H9 (cell line): ENCODE measurements around the gene IGF2BP3. TPM values are rescaled to one million over a fixed set of nuclear protein-coding genes. Genes with fewer than 3 reads are reported as not detected.

Source experiments
- DNase-seq: peaks from one replicate; pipeline ENCODE4 v3.0.0-alpha.2; 2017
- H2AFZ ChIP-seq: one replicate; pipeline ENCODE4 v1.6.1; 2013; ENCODE audit warnings: mild to moderate bottlenecking, low read length, control low read depth, moderate library complexity
- H2AK5ac ChIP-seq: 2 replicates; pipeline ENCODE4 v1.6.1; 2013; ENCODE audit warnings: low read length, control low read depth, mixed read lengths; ENCODE audit not compliant: insufficient read length
- H2BK120ac ChIP-seq: one replicate; pipeline ENCODE4 v1.6.1; 2013; ENCODE audit warnings: low read depth, mild to moderate bottlenecking, low read length, control low read depth, inconsistent platforms; ENCODE audit not compliant: poor library complexity, severe bottlenecking
- H2BK12ac ChIP-seq: 2 replicates; pipeline ENCODE4 v1.6.1; 2013; ENCODE audit warnings: low read length, control low read depth, mixed read lengths, low read depth; ENCODE audit not compliant: insufficient read length
- H2BK15ac ChIP-seq: 2 replicates; pipeline ENCODE4 v1.6.1; 2013; ENCODE audit warnings: low read depth, low read length, control low read depth
- H2BK20ac ChIP-seq: one replicate; pipeline ENCODE4 v1.6.1; 2013; ENCODE audit warnings: low read depth, mild to moderate bottlenecking, low read length, control low read depth, inconsistent platforms; ENCODE audit not compliant: poor library complexity, severe bottlenecking
- H2BK5ac ChIP-seq: 2 replicates; pipeline ENCODE4 v1.6.1; 2013; ENCODE audit warnings: low read length, control low read depth, mixed read lengths; ENCODE audit not compliant: insufficient read length
- H3K14ac ChIP-seq: 2 replicates; pipeline ENCODE4 v1.6.1; 2013; ENCODE audit warnings: low read length, control low read depth; ENCODE audit not compliant: insufficient read depth
- H3K18ac ChIP-seq: 2 replicates; pipeline ENCODE4 v1.6.1; 2013; ENCODE audit warnings: low read depth, mild to moderate bottlenecking, mixed read lengths, low read length, control low read depth; ENCODE audit not compliant: insufficient read length
- H3K23ac ChIP-seq: 2 replicates; pipeline ENCODE4 v1.6.1; 2013; ENCODE audit warnings: low read length, control low read depth, mixed read lengths, low read depth; ENCODE audit not compliant: insufficient read length
- H3K23me2 ChIP-seq: 2 replicates; pipeline ENCODE4 v1.6.1; 2013; ENCODE audit warnings: low read depth, mild to moderate bottlenecking, mixed read lengths, low read length, control low read depth; ENCODE audit not compliant: insufficient read length, poor library complexity, severe bottlenecking
- H3K27ac ChIP-seq: 2 replicates; pipeline ENCODE4 v1.5.1; 2013; ENCODE audit warnings: low read length, control low read depth, mixed read lengths, low read depth; ENCODE audit not compliant: insufficient read length
- H3K27me3 ChIP-seq: 2 replicates; pipeline ENCODE4 v1.6.1; 2013; ENCODE audit warnings: low read length, control low read depth, inconsistent platforms; ENCODE audit not compliant: insufficient read depth
- H3K4ac ChIP-seq: 2 replicates; pipeline ENCODE4 v1.6.1; 2013; ENCODE audit warnings: low read depth, mild to moderate bottlenecking, control low read depth, inconsistent platforms, low read length, moderate library complexity
- H3K4me1 ChIP-seq: 2 replicates; pipeline ENCODE4 v1.6.1; 2013; ENCODE audit warnings: low read length, control low read depth, inconsistent platforms; ENCODE audit not compliant: insufficient read depth
- H3K4me2 ChIP-seq: 2 replicates; pipeline ENCODE4 v1.6.1; 2013; ENCODE audit warnings: low read length, control low read depth, mixed read lengths; ENCODE audit not compliant: insufficient read length, insufficient read depth
- H3K56ac ChIP-seq: 2 replicates; pipeline ENCODE4 v1.6.1; 2013; ENCODE audit warnings: low read depth, mild to moderate bottlenecking, mixed read lengths, low read length, control low read depth; ENCODE audit not compliant: insufficient read length
- H3K79me1 ChIP-seq: 2 replicates; pipeline ENCODE4 v1.6.1; 2013; ENCODE audit warnings: low read depth, mild to moderate bottlenecking, moderate library complexity, low read length, control low read depth, inconsistent platforms; ENCODE audit not compliant: insufficient read depth, poor library complexity, severe bottlenecking
- H3K79me2 ChIP-seq: 2 replicates; pipeline ENCODE4 v1.6.1; 2013; ENCODE audit warnings: low read length, control low read depth, inconsistent platforms; ENCODE audit not compliant: insufficient read depth
- H3K9ac ChIP-seq: 2 replicates; pipeline ENCODE4 v1.6.1; 2013; ENCODE audit warnings: low read length, control low read depth, mixed read lengths; ENCODE audit not compliant: insufficient read length; ENCODE audit errors: extremely low read depth
- H3K9me3 ChIP-seq: one replicate; pipeline ENCODE4 v1.6.1; 2013; ENCODE audit warnings: low read depth, low read length, inconsistent platforms; ENCODE audit not compliant: control insufficient read depth
- H3T11ph ChIP-seq: one replicate; pipeline ENCODE4 v1.6.1; 2013; ENCODE audit warnings: mild to moderate bottlenecking, low read length, control low read depth, inconsistent platforms
- H4K20me1 ChIP-seq: one replicate; pipeline ENCODE4 v1.6.1; 2013; ENCODE audit not compliant: control insufficient read depth, insufficient read length, insufficient read depth
- H4K5ac ChIP-seq: 2 replicates; pipeline ENCODE4 v1.6.1; 2013; ENCODE audit warnings: low read depth, mild to moderate bottlenecking, mixed read lengths, low read length, control low read depth; ENCODE audit not compliant: insufficient read length
- H4K8ac ChIP-seq: replicated peaks from 2 replicates; pipeline ENCODE4 v1.6.1; 2013; ENCODE audit warnings: low read length, control low read depth, mixed read lengths, low read depth; ENCODE audit not compliant: insufficient read length
- H4K91ac ChIP-seq: 2 replicates; pipeline ENCODE4 v1.6.1; 2013; ENCODE audit warnings: low read depth, mild to moderate bottlenecking, moderate library complexity, mixed read lengths, low read length, control low read depth; ENCODE audit not compliant: insufficient read length
- H3K27ac Mint-ChIP-seq, 3 experiments: 2 replicates in 2 of 3; 3 replicates in 1 of 3; pipeline ENCODE4 v1.8.0; 2020 to 2021; ENCODE audit warnings: mixed read lengths in 3 of 3, mild to moderate bottlenecking in 1 of 3, moderate library complexity in 1 of 3
- H3K27me3 Mint-ChIP-seq: 2 replicates; pipeline ENCODE4 v1.8.0; 2021; ENCODE audit warnings: low read depth, mild to moderate bottlenecking, moderate library complexity, mixed read lengths
- H3K36me3 Mint-ChIP-seq, 3 experiments: 2 replicates in 2 of 3; 3 replicates in 1 of 3; pipeline ENCODE4 v1.8.0; 2020 to 2021; ENCODE audit warnings: low read depth in 3 of 3, mixed read lengths in 3 of 3; ENCODE audit not compliant: insufficient read depth in 1 of 3
- H3K4me1 Mint-ChIP-seq, 2 experiments: 2 replicates each; pipeline ENCODE4 v1.8.0; 2020; ENCODE audit warnings: mixed read lengths in 2 of 2
- H3K4me3 Mint-ChIP-seq, 2 experiments: 2 replicates in 1 of 2; 3 replicates in 1 of 2; pipeline ENCODE4 v1.8.0; 2020 to 2021; ENCODE audit warnings: mild to moderate bottlenecking in 2 of 2, mixed read lengths in 2 of 2, moderate library complexity in 1 of 2
- H3K9me3 Mint-ChIP-seq, 2 experiments: 2 replicates in 1 of 2; 3 replicates in 1 of 2; pipeline ENCODE4 v1.8.0; 2020; ENCODE audit warnings: mild to moderate bottlenecking in 2 of 2, mixed read lengths in 2 of 2, moderate library complexity in 1 of 2
- CTCF ChIP-seq: fragments of 200-600 bp; sonication (generic); conservative IDR thresholded peaks from 3 replicates; pipeline ENCODE4 v1.8.0; 2021; ENCODE audit warnings: antibody characterized with exemption, mild to moderate bottlenecking
- WGBS: extraction: QIAGEN DNeasy Blood & Tissue Kit; methylation state at CpG from one replicate; pipeline ENCODE4 v1.1.7; 2013; ENCODE audit warnings: missing lambda C conversion rate, low lambda C conversion rate, mixed read lengths; ENCODE audit not compliant: insufficient read length; ENCODE audit errors: extremely low coverage; 5-methylcytosine and 5-hydroxymethylcytosine counted together
- total RNA-seq: library from RNA; stranded (reverse); gene quantifications from 2 replicates; pipeline ENCODE4 v1.2.1, GENCODE V29; 2021

IGF2BP3 gene
- total RNA-seq, 1 experiment from 2014 or later, result 197 TPM

- H3K79me2 ChIP-seq, result no peaks in the 10 kb centered on the region
- Mint-ChIP-seq H3K4me3 (no peak overlapping the region), H3K36me3 (peaks cover 66 to 96% (median 95%) of the 10 kb centered on the region in 3 experiments), H3K9me3 (no peaks in the 10 kb centered on the region), H3K4me1 (peaks cover 0 to 3% of the 10 kb centered on the region in 2 experiments; a peak in 1 of 4 replicates), H3K27me3 (no peaks in the 10 kb centered on the region), H3K27ac (no peak overlapping the region)
- no peak overlapping the region for H3K4me2 ChIP-seq
- no peak overlapping the region for H3K23ac ChIP-seq
- no peak overlapping the region for H3K18ac ChIP-seq
- no peak overlapping the region for H3K14ac ChIP-seq
- no peaks in the 10 kb centered on the region for H3K79me1 ChIP-seq
- no peak overlapping the region for H2AK5ac ChIP-seq
- H3K27me3 ChIP-seq, result no peaks in the 10 kb centered on the region
- H3K4ac ChIP-seq, result no peak overlapping the region
- DNase-seq, result no peak
- no peak overlapping the region for H4K91ac ChIP-seq
- no peak overlapping the region for H4K8ac ChIP-seq
- TF ChIP-seq CTCF, result no peak
- no peaks in the 10 kb centered on the region for H4K20me1 ChIP-seq
- no peak overlapping the region for H2BK12ac ChIP-seq
- H3K4me1 ChIP-seq, result no peaks in the 10 kb centered on the region
- no peaks in the 10 kb centered on the region for H3K9me3 ChIP-seq
- H3T11ph ChIP-seq, result no peak overlapping the region
- H3K9ac ChIP-seq, result no peak overlapping the region
- H2BK5ac ChIP-seq, result no peak overlapping the region
- no peak overlapping the region for H2BK15ac ChIP-seq
- no CpG with 5 or more reads among the region's 5 CpGs for WGBS
- H3K56ac ChIP-seq, result no peak overlapping the region
- no peak overlapping the region for H4K5ac ChIP-seq
- H2AFZ ChIP-seq, result no peak overlapping the region
- no peak overlapping the region for H2BK120ac ChIP-seq
- H3K27ac ChIP-seq, result no peak overlapping the region
- no peak overlapping the region for H2BK20ac ChIP-seq
- no peaks in the 10 kb centered on the region for H3K23me2 ChIP-seq
Observed at GRCh38 chr7:23334482-23335056, 135.7 kb downstream of the IGF2BP3 start.
